ENCODE data around the gene SEMA5A.

The SEMA5A gene

DNA sequence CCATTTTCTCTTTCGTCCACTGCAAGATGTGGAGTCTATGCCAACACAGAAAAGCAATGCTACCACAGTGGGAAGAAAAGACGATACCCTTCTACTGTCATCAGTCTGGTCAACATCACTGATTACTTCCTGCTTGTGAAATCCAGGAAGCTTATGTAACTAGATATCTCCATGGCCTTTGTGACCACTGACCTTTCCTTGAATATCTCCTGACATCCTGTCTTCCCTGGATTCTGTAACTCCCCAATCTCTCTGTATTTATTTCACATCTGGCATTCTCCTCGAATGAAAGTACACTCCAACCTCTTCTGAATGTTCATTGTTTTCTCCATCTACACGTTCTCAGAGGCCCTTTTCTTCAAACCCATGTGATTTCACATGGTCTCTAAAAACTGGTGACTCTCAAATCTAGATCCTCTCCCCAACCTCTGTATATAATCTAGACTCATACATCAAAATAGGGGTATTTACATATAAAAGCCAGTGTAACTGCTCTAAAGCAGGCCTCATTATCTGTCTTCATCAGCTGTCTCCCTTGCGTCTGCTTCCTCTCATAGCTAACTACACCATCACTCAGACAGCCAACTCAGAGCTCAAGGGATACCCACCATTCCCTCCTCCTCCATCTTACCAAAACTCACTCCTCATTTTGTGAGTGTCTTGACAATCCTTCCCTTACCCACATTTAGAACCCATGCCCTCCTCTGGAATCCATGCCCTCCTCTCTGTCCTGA, 156.8 kb downstream of the SEMA5A start:
- TF ChIP-seq, protein P1, sequence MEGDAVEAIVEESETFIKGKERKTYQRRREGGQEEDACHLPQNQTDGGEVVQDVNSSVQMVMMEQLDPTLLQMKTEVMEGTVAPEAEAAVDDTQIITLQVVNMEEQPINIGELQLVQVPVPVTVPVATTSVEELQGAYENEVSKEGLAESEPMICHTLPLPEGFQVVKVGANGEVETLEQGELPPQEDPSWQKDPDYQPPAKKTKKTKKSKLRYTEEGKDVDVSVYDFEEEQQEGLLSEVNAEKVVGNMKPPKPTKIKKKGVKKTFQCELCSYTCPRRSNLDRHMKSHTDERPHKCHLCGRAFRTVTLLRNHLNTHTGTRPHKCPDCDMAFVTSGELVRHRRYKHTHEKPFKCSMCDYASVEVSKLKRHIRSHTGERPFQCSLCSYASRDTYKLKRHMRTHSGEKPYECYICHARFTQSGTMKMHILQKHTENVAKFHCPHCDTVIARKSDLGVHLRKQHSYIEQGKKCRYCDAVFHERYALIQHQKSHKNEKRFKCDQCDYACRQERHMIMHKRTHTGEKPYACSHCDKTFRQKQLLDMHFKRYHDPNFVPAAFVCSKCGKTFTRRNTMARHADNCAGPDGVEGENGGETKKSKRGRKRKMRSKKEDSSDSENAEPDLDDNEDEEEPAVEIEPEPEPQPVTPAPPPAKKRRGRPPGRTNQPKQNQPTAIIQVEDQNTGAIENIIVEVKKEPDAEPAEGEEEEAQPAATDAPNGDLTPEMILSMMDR (IDR thresholded peaks at IDR 0.05): no peak
- Mint-ChIP-seq H3K27ac (peak overlapping the region; percentile 60), H3K4me1 (peaks cover 12% of the 10 kb centered on the region), H3K4me3 (peak overlapping the region; percentile 0), H3K9me3 (peaks cover 4% of the 10 kb centered on the region), H3K36me3 (ENCODE audit: low read depth) (peaks cover 30% of the 10 kb centered on the region), H3K27me3 (ENCODE audit: low read depth, poor library complexity) (no peaks in the 10 kb centered on the region)
- no peak for DNase-seq

DNA sequence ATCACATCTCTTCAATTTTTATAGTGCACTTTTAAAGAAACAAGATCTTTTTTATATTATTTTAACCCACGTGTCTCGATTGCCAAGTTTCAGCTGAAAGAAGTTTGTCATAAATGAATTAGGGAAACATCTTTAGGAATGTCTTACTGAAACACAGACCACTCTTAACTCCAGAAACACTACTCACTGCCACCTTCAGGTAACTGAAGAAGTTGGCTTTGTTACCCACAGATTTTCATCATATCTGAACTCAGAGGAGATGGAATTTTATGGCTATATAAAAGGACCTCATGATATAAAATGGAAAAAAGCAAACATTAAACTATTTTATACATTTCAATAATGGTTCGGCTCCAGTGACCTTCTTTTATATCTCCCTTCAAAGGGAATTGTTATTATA, 158.0 kb downstream of the SEMA5A start:
- peaks cover 4% of the 10 kb centered on the region for H3K9me3 Mint-ChIP-seq
- no peak overlapping the region for H3K4me3 Mint-ChIP-seq
- H3K27me3 Mint-ChIP-seq (ENCODE audit: low read depth, poor library complexity): no peaks in the 10 kb centered on the region
- no peak for DNase-seq
- TF ChIP-seq, protein P1 (IDR thresholded peaks at IDR 0.05): no peak
- peaks cover 12% of the 10 kb centered on the region for H3K4me1 Mint-ChIP-seq
- no peak overlapping the region for H3K27ac Mint-ChIP-seq
- peaks cover 30% of the 10 kb centered on the region for H3K36me3 Mint-ChIP-seq (ENCODE audit: low read depth)

DNA sequence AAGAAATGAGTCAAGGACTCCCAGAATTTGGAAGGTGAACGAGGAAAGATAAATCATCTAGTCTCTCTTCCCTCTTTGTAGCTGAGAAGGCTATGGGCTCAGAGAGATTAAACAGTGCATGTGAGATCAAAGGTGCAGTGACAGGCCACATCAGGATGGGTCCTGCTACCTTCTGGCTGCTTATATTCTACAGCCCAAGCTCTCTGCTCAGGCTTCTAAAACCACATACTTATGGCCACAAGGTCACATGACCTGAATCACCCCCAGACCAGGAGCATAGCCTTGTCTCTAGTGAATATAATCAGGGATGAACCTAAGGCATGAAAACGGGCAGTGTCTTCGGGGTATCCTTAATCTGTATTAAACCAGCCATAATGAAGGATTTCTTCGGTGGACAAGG, 158.9 kb downstream of the SEMA5A start:
- Mint-ChIP-seq H3K9me3 (peaks cover 4% of the 10 kb centered on the region), H3K27ac (no peak overlapping the region), H3K4me3 (no peak overlapping the region), H3K36me3 (ENCODE audit: low read depth) (peaks cover 30% of the 10 kb centered on the region), H3K4me1 (peaks cover 12% of the 10 kb centered on the region), H3K27me3 (ENCODE audit: low read depth, poor library complexity) (no peaks in the 10 kb centered on the region)
- TF ChIP-seq, protein P1 (IDR thresholded peaks at IDR 0.05): no peak
- DNase-seq: no peak

DNA sequence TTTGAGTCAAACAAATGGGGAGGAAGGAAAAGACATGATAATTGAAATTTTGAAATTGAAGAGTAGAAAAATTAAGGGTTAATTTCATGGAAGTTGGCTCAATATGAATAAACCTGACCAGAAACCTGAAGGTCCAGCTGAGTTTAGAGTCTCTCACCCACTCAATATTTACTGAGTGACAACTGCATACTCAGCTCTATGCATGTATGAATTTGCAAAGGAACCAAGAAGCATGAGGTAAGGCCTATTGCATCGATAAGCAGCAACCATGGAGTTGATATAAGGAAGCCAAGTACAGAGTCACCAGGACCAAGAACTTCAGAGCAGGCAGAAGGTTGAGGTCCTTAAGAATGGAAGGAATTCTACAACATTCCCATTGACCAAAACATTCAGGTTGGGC, 163.4 kb downstream of the SEMA5A start:
- H3K4me3 Mint-ChIP-seq: no peak overlapping the region
- peaks cover under 1% of the 10 kb centered on the region for H3K27me3 Mint-ChIP-seq (ENCODE audit: low read depth, poor library complexity)
- no peak for DNase-seq

DNA sequence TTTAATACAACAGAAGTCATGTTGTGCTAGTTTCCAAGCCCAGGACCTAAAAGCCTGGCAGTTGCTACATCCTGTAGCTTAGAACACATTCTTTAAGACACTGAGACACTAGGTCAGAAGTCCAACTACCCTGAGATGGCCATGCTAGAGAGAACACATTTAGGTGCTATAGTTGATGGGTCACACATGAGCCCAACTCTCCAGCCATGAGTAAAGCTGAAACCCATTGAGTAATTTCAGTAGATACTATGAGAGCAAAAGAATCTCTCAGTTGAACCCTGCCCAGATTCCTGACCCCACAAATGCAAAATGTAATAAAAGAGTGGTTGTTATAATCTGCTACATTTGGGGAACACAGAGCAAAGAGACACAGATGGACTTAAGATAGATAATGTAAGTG, 164.4 kb downstream of the SEMA5A start:
- Mint-ChIP-seq H3K27ac (no peak overlapping the region), H3K4me3 (no peak overlapping the region), H3K9me3 (no peaks in the 10 kb centered on the region), H3K27me3 (ENCODE audit: low read depth, poor library complexity) (peaks cover 4% of the 10 kb centered on the region), H3K36me3 (ENCODE audit: low read depth) (peaks cover 41% of the 10 kb centered on the region), H3K4me1 (peaks cover under 1% of the 10 kb centered on the region)
- DNase-seq: no peak
- TF ChIP-seq, protein P1 (IDR thresholded peaks at IDR 0.05): no peak

More for the DNA sequence above, 163.4 kb downstream of the SEMA5A start:
- Mint-ChIP-seq H3K9me3 (no peaks in the 10 kb centered on the region), H3K36me3 (ENCODE audit: low read depth) (peaks cover 41% of the 10 kb centered on the region), H3K4me1 (no peaks in the 10 kb centered on the region), H3K27ac (no peak overlapping the region)
- TF ChIP-seq, protein P1 (IDR thresholded peaks at IDR 0.05): no peak

DNA sequence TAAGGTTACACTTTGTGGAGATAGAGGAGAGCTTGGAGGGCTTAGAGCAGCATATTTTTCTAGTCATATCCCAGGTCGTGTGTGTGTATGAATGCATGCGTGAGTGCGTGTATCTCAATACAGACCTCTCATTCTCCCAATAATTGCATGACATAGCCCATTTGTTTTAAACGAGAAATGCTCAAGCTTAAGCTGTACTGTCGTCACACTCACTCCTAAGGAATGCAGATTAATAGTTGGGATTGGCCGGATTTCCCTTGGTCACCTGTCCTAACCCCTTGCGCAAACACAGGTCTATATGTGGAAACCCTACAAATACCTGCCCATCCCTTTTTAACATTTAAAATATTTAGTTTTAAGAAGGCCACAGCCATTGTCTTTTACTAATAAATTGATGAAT, 165.8 kb downstream of the SEMA5A start:
- TF ChIP-seq, protein P1 (IDR thresholded peaks at IDR 0.05): no peak
- H3K36me3 Mint-ChIP-seq (ENCODE audit: low read depth): peaks cover 43% of the 10 kb centered on the region
- no peak for DNase-seq
- no peaks in the 10 kb centered on the region for H3K9me3 Mint-ChIP-seq
- peaks cover 7% of the 10 kb centered on the region for H3K4me1 Mint-ChIP-seq
- H3K4me3 Mint-ChIP-seq: no peak overlapping the region
- peaks cover 4% of the 10 kb centered on the region for H3K27me3 Mint-ChIP-seq (ENCODE audit: low read depth, poor library complexity)
- no peak overlapping the region for H3K27ac Mint-ChIP-seq

Data from nephron progenitor cell (in vitro differentiated cells).